ENCODE results near the gene RAB3IL1.

Gene RAB3IL1

DNA sequence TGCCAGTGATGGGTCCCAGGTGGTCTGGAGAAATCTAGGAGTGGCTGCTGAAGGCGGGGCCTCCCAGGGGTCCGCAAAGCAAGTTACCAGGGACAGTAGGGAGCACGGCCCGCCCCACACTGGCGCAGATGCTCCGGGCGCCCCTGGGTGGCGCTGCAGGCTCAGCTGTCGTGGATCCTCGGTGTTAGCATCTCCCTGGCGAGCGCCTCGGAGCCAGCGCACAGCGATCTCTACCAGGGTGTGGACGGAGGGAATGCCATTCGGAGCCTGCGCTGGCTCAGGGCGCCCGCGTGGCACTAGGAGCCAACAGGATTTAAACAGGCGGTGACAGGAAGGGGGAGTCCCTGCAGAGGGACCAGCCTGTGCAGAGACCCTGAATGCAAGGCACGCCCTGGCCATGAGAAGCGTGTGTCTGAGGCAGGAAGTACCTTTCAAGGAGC lies 46.2 kb downstream of the RAB3IL1 start:
- TF ChIP-seq, protein P1, sequence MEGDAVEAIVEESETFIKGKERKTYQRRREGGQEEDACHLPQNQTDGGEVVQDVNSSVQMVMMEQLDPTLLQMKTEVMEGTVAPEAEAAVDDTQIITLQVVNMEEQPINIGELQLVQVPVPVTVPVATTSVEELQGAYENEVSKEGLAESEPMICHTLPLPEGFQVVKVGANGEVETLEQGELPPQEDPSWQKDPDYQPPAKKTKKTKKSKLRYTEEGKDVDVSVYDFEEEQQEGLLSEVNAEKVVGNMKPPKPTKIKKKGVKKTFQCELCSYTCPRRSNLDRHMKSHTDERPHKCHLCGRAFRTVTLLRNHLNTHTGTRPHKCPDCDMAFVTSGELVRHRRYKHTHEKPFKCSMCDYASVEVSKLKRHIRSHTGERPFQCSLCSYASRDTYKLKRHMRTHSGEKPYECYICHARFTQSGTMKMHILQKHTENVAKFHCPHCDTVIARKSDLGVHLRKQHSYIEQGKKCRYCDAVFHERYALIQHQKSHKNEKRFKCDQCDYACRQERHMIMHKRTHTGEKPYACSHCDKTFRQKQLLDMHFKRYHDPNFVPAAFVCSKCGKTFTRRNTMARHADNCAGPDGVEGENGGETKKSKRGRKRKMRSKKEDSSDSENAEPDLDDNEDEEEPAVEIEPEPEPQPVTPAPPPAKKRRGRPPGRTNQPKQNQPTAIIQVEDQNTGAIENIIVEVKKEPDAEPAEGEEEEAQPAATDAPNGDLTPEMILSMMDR (IDR thresholded peaks at IDR 0.05; ENCODE audit: insufficient read depth, low read length, poor library complexity, severe bottlenecking) = peak; percentile 93
- Histone ChIP-seq H3K27me3 (replicated peaks; ENCODE audit: control insufficient read depth, insufficient read depth, low read length) (no peaks in the 10 kb centered on the region; the same call in 1 of the 2 replicates), H3K36me3 (ENCODE audit: control insufficient read depth, insufficient read depth, low read length) (no peaks in the 10 kb centered on the region; the same call in 1 of the 2 replicates), H3K4me3 (replicated peaks; ENCODE audit: low read depth, low read length) (no peak overlapping the region)
- peak; percentile 66 for DNase-seq (ENCODE audit: extremely low read depth, insufficient read length)

DNA sequence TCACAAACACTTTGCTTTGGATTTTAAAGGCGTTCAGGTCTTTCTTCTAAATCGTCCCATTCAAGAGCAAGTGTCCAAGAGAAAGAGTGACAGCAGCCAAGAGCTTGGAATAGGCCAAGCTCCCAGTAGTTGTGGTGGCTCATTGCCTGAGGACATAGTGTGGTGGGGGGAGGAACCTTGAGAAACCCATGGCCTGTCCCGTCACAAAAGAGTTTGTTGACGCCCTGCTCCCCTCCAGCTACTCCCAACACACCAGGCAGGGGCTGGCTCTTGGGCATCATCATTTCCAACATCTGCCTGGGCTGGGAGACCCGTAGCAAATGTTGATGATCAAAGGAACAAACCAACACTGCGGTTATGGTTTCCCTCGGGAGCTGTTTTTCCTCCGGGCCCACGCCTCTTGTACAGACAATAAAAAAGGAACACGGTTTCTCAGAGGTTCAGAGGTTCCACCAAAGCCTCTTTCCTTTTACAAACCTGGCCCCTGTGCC lies 46.8 kb downstream of the RAB3IL1 start:
- no peak overlapping the region for H3K4me3 ChIP-seq (replicated peaks; ENCODE audit: low read depth, low read length)
- H3K27me3 ChIP-seq (replicated peaks; ENCODE audit: control insufficient read depth, insufficient read depth, low read length) = no peaks in the 10 kb centered on the region; the same call in 1 of the 2 replicates
- DNase-seq (ENCODE audit: extremely low read depth, insufficient read length) = no peak
- peaks cover 3% of the 10 kb centered on the region for H3K36me3 ChIP-seq (ENCODE audit: control insufficient read depth, insufficient read depth, low read length)
- TF ChIP-seq, protein P1 (IDR thresholded peaks at IDR 0.05; ENCODE audit: insufficient read depth, low read length, poor library complexity, severe bottlenecking) = no peak

DNA sequence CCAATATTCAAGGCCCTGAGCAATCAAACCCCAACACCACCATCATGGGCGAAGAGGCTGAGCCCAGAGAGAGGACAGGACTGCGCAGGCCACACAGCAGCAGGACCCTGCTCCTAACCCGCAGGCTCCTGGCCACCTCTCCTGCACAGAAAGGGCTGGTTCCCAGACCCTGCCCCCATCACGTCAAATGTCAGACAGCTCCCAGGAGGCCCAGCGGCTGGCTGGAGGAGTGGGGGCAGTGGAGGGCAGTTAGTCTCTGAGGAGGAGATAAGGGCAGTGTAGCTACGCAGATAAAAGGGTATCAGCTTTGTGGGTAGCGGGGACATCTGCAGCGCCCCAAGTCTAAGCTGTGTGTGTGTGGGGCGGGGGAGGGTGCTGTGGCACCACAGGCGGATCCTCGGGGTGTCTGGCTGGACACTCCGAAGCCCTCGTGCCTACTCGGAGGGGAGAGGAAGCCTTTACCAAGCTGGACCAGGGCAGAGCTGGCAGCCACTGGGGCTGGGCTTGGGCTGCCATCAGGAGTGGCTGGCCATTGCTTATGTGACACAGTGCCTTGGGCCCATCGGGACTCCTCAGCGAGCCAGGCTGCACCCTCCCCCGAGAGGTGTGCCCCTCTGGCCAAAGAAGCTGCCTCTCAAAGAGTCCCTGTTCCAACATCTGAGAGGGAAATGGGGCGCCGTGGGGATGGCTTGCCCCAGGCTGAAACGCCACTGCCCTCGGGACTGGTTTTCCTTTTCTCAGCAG lies 47.5 kb downstream of the RAB3IL1 start:
- Histone ChIP-seq H3K36me3 (ENCODE audit: control insufficient read depth, insufficient read depth, low read length) (peaks cover 9% of the 10 kb centered on the region), H3K4me3 (replicated peaks; ENCODE audit: low read depth, low read length) (no peak overlapping the region), H3K27me3 (replicated peaks; ENCODE audit: control insufficient read depth, insufficient read depth, low read length) (no peaks in the 10 kb centered on the region; the same call in 1 of the 2 replicates)
- TF ChIP-seq, protein P1 (IDR thresholded peaks at IDR 0.05; ENCODE audit: insufficient read depth, low read length, poor library complexity, severe bottlenecking) = no peak
- no peak for DNase-seq (ENCODE audit: extremely low read depth, insufficient read length)

DNA sequence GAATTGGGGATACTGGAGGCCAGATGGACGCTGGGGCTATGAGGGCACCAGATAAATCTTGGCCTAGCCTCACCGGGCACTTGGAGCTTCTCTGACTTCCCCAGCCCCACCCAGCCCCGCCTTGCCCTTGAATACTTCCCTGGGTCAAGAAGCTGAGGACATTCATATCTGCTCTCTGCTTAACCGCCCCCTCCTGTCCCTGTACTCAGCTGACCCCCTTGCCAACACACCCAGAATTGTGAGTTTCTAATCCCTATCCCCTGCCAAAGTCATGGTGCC lies 48.0 kb downstream of the RAB3IL1 start:
- TF ChIP-seq, protein P1 (IDR thresholded peaks at IDR 0.05; ENCODE audit: insufficient read depth, low read length, poor library complexity, severe bottlenecking) = no peak
- no peak for DNase-seq (ENCODE audit: extremely low read depth, insufficient read length)
- H3K36me3 ChIP-seq (ENCODE audit: control insufficient read depth, insufficient read depth, low read length) = peaks cover 11% of the 10 kb centered on the region
- H3K4me3 ChIP-seq (replicated peaks; ENCODE audit: low read depth, low read length) = no peak overlapping the region
- no peaks in the 10 kb centered on the region; the same call in 1 of the 2 replicates for H3K27me3 ChIP-seq (replicated peaks; ENCODE audit: control insufficient read depth, insufficient read depth, low read length)

DNA sequence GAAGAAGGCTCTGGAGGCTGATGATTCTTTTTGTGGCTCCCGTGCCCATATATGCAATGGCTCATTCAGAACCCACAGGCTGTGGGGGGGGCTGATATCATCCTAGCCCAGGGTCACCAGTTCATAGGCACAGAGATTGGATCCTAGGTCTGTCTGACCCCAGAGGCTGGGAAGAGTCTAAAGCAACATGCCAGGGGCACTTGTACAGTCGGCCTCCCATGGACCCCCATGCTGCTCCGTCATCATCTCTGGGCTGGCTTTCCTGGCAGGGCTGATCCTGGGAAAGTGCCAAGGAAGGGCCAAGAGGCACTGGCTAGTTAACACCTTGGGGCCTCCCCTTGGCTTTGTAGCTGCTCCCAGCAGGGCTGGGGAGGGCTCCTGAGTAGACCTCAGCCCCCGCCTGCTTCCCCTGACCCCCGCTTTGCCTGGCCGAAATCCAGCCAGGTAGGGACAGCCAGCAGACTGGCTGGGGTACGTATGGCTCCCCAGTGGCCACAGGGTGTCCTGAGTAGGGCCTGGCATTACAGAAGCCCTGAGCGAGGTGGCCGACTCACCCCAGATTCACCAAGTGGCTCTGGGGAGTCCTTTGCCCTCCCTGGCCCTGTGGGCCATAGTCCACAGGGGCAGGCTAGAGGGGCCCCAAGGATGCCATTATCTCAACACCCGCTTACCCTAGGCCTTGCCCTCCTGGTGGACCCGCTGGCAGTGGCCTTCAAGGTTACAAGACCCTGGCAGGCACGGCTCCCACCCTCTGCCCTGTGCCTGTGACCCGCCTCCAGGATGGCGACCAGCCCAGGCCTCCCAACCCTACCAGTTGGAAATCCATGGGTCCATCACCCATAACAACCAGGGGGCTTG lies 48.6 kb downstream of the RAB3IL1 start:
- TF ChIP-seq, protein P1 (IDR thresholded peaks at IDR 0.05; ENCODE audit: insufficient read depth, low read length, poor library complexity, severe bottlenecking) = no peak
- no peak overlapping the region for H3K4me3 ChIP-seq (replicated peaks; ENCODE audit: low read depth, low read length)
- peaks cover 12% of the 10 kb centered on the region for H3K36me3 ChIP-seq (ENCODE audit: control insufficient read depth, insufficient read depth, low read length)
- H3K27me3 ChIP-seq (replicated peaks; ENCODE audit: control insufficient read depth, insufficient read depth, low read length) = no peaks in the 10 kb centered on the region
- DNase-seq (ENCODE audit: extremely low read depth, insufficient read length) = no peak
